GM12891 (cell line): ENCODE data around the gene KDM3A.

ENCODE experiments used
- PAX5 ChIP-seq: IDR thresholded peaks from 2 replicates; pipeline ENCODE4 v1.6.1; 2011; ENCODE audit warnings: low read length, moderate library complexity, mild to moderate bottlenecking; ENCODE audit not compliant: insufficient read depth, severe bottlenecking
- POLR2A ChIP-seq: IDR thresholded peaks from 2 replicates; pipeline ENCODE4 v1.6.1; 2011; ENCODE audit warnings: low read depth, low read length, control low read depth
- POLR2AphosphoS5 ChIP-seq: IDR thresholded peaks from 2 replicates; pipeline ENCODE4 v1.6.1; 2011; ENCODE audit warnings: low read depth, low read length, control low read depth
- SPI1 ChIP-seq: IDR thresholded peaks from 2 replicates; pipeline ENCODE4 v1.6.1; 2011; ENCODE audit warnings: low read depth, low read length, control low read depth
- TAF1 ChIP-seq: IDR thresholded peaks from 2 replicates; pipeline ENCODE4 v1.6.1; 2011; ENCODE audit warnings: low read depth, low read length, control low read depth

- TF ChIP-seq POLR2A (no peak), SPI1 (no peak), POLR2AphosphoS5 (no peak), TAF1 (no peak), PAX5 (no peak)
Observed at GRCh38 chr2:86414996-86415395, 26.2 kb upstream of the KDM3A start.
